Panc1 (cell line): ENCODE data around the gene EEF2K. TPM values are rescaled to one million over a fixed set of nuclear protein-coding genes. Genes with fewer than 3 reads are reported as not detected.
A peak's percentile ranks its signal among the peaks of the same experiment; 100 is the strongest.

Experiments
- ATAC-seq: fragments of 200-7000 bp; cut with Tn5 transposase; 2 replicates; pipeline ENCODE4 v1.9.1; 2020; ENCODE audit warnings: mild to moderate bottlenecking, moderate library complexity
- BruUV-seq: library from RNA; stranded (reverse); fragments of 400-500 nt; replicated peaks from 2 replicates; lab custom pipeline; 2021; lab: Mats Ljungman, UMichigan
- CTCF ChIA-PET: fragments of 300-600 bp; sonication (Branson Sonifier 250); formaldehyde crosslinking; loops from one replicate; lab custom pipeline; 2022; ENCODE audit warnings: antibody characterized with exemption; lab: Charles Lee
- POLR2A ChIA-PET: fragments of 300-600 bp; sonication (Branson Sonifier 250); formaldehyde crosslinking; loops from one replicate; lab custom pipeline; 2022; ENCODE audit warnings: antibody characterized with exemption; lab: Charles Lee
- DNase-seq: peaks from one replicate; pipeline ENCODE4 v3.0.0-alpha.2; 2010; ENCODE audit warnings: low read depth, low spot score
- H3K27ac ChIP-seq: 2 replicates; pipeline ENCODE4 v1.5.1; 2011; ENCODE audit warnings: mild to moderate bottlenecking, low read length, inconsistent platforms
- H3K27me3 ChIP-seq: fragments of 200-500 bp; sonication (Bioruptor generic); 2 replicates; pipeline ENCODE4 v1.6.0; 2014; ENCODE audit warnings: low read length, inconsistent platforms; ENCODE audit not compliant: control insufficient read depth, insufficient read depth
- H3K36me3 ChIP-seq: fragments of 200-500 bp; sonication (Bioruptor generic); 2 replicates; pipeline ENCODE4 v1.5.1; 2014; ENCODE audit warnings: inconsistent platforms, mild to moderate bottlenecking, low read length, moderate library complexity; ENCODE audit not compliant: control insufficient read depth, insufficient read depth
- H3K4me1 ChIP-seq: 2 replicates; pipeline ENCODE4 v1.5.1; 2011; ENCODE audit warnings: inconsistent platforms, mild to moderate bottlenecking, low read length, moderate library complexity; ENCODE audit not compliant: control insufficient read depth, insufficient read depth
- H3K4me3 ChIP-seq, 2 experiments: 2 replicates each; pipeline ENCODE4 v1.5.1; 2011 to 2012; ENCODE audit warnings: low read depth in 2 of 2, low read length in 2 of 2, mild to moderate bottlenecking in 2 of 2, inconsistent platforms in 1 of 2, moderate library complexity in 1 of 2
- H3K9me3 ChIP-seq: fragments of 200-500 bp; sonication (Bioruptor generic); 2 replicates; pipeline ENCODE4 v1.5.1; 2014; ENCODE audit warnings: low read depth, mild to moderate bottlenecking, inconsistent platforms, low read length, moderate library complexity; ENCODE audit not compliant: control insufficient read depth, insufficient read depth
- POLR2AphosphoS5 ChIP-seq: IDR thresholded peaks from 2 replicates; pipeline ENCODE4 v1.6.1; 2012; ENCODE audit warnings: mild to moderate bottlenecking, low read depth, low read length, moderate library complexity
- SIN3A ChIP-seq: IDR thresholded peaks from 2 replicates; pipeline ENCODE4 v1.6.1; 2012; ENCODE audit warnings: low read depth, mild to moderate bottlenecking, low read length, moderate library complexity, borderline replicate concordance; ENCODE audit not compliant: insufficient read depth
- TCF7L2 ChIP-seq: IDR thresholded peaks from 2 replicates; pipeline ENCODE4 v1.6.1; 2011; ENCODE audit warnings: mild to moderate bottlenecking, low read depth, low read length, inconsistent platforms
- in situ Hi-C: cut with HindIII; loops from 2 replicates; pipeline ENCODE4 v1.10.0; 2016; ENCODE audit warnings: low sequenced_read_pairs, low pct_unique_long_range_greater_than_20kb
- intact Hi-C: fragments of 100-400 bp; cut with micrococcal nuclease; formaldehyde crosslinking; loops from one replicate; pipeline ENCODE4 v1.10.0; 2022; ENCODE audit not compliant: unreplicated experiment
- total RNA-seq: library from RNA; stranded (reverse); gene quantifications from one replicate; pipeline ENCODE4 v1.2.1, GENCODE V29; 2021; ENCODE audit not compliant: unreplicated experiment
- TF ChIP-seq, protein P1 (sequence below): fragments of 450-650 bp; IDR thresholded peaks from 2 replicates; pipeline ENCODE4 v1.5.1; 2017; ENCODE audit warnings: mild to moderate bottlenecking
- TF ChIP-seq, protein P2 (sequence below), 2 experiments: IDR thresholded peaks; 2 replicates each; pipeline ENCODE4 v1.6.1; 2011 to 2012; ENCODE audit warnings: low read depth in 2 of 2, control low read depth in 1 of 2, low read length in 1 of 2, mild to moderate bottlenecking in 1 of 2, moderate library complexity in 1 of 2; ENCODE audit not compliant: insufficient read depth in 1 of 2

EEF2K gene
- total RNA-seq, 1 experiment from 2014 or later = 15.0 TPM

DNA sequence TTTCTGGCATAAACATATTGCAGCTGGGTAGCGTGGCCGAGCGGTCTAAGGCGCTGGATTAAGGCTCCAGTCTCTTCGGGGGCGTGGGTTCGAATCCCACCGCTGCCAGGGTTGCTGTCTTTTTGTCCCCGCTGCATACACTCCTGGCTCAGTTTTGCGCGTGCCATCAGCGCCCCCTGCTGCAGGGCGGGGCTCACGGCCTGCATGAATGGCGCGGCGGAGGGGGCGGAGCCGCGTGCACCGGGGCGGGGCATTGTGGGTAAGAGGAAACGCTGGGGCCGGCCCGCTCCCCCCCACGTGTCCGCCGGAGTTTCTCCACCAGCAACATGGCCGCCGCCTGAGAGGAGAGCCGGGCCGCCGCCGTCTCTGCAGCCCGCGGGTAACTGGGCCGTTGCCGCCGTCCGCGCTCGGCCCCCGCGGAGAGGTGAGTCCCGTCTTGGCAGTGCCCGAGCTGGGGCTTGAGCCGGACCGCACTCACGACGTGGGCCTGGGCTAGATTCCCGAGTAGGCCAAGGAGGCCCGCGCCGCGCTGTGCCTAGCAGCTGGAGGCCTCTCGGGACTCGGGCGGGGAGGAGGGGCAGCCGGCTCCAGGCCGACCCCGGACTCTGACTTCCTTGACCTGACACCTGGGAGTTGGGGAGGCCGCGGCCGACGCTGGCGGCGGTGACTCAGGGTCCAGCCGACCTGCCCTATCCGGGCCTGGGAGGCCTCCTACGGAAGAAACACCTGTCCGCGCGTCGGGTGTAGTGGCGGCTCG is 91.2 kb downstream of the EEF2K start, which contains the start of gene POLR3E:
Gene POLR3E (plus strand): TSS at position 296 of the 757 bp plus-strand sequence. CDS start 5,560 bp downstream, outside the sequence.
- H3K4me3 ChIP-seq = peak within 1 kb of the TSS; percentile 87 to 92
- in situ Hi-C loops = no loop called here
- ChIA-PET CTCF (interaction anchor here (0.7 to 1.4 kb wide), 2 partner anchors 89 to 109 kb away, joined by 3 read pairs; no protein-coding TSS in a partner anchor), POLR2A (no interaction called here)
- H3K4me1 ChIP-seq = peaks cover 3% of the 10 kb centered on the region; the same call in 1 of the 2 replicates
- no peaks in the 10 kb centered on the region for H3K36me3 ChIP-seq
- BruUV-seq = no TSS peak
- peak within 1 kb of the TSS; percentile 76 for H3K27ac ChIP-seq
- DNase-seq (peak; percentile 94), ATAC-seq (peak; percentile 90)
- intact Hi-C loops = loop anchor here (5.0 kb wide), 1 partner anchor 100 kb away; no protein-coding TSS in a partner anchor
- no peaks in the 10 kb centered on the region for H3K27me3 ChIP-seq
- peak; percentile 55; the same call in 1 of the 2 replicates for TF ChIP-seq TCF7L2
- peak; percentile 81; the same call in 1 of the 2 replicates for TF ChIP-seq SIN3A
- TF ChIP-seq, protein P1, sequence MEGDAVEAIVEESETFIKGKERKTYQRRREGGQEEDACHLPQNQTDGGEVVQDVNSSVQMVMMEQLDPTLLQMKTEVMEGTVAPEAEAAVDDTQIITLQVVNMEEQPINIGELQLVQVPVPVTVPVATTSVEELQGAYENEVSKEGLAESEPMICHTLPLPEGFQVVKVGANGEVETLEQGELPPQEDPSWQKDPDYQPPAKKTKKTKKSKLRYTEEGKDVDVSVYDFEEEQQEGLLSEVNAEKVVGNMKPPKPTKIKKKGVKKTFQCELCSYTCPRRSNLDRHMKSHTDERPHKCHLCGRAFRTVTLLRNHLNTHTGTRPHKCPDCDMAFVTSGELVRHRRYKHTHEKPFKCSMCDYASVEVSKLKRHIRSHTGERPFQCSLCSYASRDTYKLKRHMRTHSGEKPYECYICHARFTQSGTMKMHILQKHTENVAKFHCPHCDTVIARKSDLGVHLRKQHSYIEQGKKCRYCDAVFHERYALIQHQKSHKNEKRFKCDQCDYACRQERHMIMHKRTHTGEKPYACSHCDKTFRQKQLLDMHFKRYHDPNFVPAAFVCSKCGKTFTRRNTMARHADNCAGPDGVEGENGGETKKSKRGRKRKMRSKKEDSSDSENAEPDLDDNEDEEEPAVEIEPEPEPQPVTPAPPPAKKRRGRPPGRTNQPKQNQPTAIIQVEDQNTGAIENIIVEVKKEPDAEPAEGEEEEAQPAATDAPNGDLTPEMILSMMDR = peak; percentile 94
- TF ChIP-seq, protein P2, sequence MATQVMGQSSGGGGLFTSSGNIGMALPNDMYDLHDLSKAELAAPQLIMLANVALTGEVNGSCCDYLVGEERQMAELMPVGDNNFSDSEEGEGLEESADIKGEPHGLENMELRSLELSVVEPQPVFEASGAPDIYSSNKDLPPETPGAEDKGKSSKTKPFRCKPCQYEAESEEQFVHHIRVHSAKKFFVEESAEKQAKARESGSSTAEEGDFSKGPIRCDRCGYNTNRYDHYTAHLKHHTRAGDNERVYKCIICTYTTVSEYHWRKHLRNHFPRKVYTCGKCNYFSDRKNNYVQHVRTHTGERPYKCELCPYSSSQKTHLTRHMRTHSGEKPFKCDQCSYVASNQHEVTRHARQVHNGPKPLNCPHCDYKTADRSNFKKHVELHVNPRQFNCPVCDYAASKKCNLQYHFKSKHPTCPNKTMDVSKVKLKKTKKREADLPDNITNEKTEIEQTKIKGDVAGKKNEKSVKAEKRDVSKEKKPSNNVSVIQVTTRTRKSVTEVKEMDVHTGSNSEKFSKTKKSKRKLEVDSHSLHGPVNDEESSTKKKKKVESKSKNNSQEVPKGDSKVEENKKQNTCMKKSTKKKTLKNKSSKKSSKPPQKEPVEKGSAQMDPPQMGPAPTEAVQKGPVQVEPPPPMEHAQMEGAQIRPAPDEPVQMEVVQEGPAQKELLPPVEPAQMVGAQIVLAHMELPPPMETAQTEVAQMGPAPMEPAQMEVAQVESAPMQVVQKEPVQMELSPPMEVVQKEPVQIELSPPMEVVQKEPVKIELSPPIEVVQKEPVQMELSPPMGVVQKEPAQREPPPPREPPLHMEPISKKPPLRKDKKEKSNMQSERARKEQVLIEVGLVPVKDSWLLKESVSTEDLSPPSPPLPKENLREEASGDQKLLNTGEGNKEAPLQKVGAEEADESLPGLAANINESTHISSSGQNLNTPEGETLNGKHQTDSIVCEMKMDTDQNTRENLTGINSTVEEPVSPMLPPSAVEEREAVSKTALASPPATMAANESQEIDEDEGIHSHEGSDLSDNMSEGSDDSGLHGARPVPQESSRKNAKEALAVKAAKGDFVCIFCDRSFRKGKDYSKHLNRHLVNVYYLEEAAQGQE (IDR thresholded peaks at IDR 0.05; ENCODE audit: insufficient read depth in 1 of 2, low read depth in 2 of 2, low read length in 1 of 2) = 0 out of 4 replicates have a peak, but pooled peaks of 1 of the 2 experiments have one; percentile 62
- TF ChIP-seq POLR2AphosphoS5 = peak; percentile 81
- no peaks in the 10 kb centered on the region for H3K9me3 ChIP-seq

DNA sequence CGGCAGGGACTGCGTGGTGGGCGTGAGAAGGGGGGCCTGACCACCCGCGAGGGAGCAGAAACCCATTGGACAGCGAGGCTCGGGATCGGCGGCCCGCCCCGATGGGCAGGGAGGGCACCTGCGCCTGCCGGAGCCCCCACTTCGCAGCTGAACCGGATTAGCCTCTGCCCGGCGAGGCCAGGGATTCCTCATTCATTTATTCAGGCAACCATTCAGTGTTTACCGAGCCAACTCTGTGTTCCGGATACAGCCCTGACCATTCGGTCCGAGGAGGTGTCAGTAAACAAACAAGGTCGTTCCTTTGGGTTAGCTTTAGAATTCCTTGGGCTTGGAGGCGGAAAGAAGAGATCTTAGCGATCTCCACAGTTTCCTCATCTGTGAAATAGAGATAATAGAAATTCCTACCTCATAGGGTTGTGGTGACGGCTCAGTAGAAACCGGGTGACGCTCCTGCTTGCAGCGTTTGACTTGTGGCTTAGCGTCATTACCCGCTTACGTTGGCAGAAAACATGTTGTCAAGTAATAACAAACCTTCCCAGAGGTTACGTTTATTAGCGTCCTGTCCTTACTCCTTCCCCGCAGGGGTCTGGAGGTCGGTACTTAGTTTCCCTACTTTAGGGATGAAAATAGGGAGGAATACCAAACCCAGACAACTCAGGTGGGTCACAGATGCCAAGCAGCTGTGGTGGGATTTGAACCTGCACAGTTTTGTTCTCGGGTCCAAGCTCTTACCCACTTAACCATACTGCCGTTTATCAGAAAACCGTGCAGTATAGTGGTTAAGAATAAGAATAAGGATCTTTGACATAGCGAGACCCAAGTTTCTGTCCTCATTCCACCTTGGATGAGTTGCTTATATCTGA is 92.0 kb downstream of the EEF2K start:
- peak overlapping the region; percentile 81 to 87 for H3K4me3 ChIP-seq
- CTCF ChIA-PET = interaction anchor here (0.7 to 1.4 kb wide), 2 partner anchors 90 to 110 kb away, joined by 3 read pairs; no protein-coding TSS in a partner anchor
- in situ Hi-C loops (no loop called here), intact Hi-C loops (loop anchor here (5.0 kb wide), 1 partner anchor 101 kb away; no protein-coding TSS in a partner anchor)
- no TSS peak for BruUV-seq
- H3K36me3 ChIP-seq = no peaks in the 10 kb centered on the region
- H3K27me3 ChIP-seq = no peaks in the 10 kb centered on the region
- TF ChIP-seq, protein P1 = no peak
- TF ChIP-seq, protein P2 (IDR thresholded peaks at IDR 0.05; ENCODE audit: insufficient read depth in 1 of 2, low read depth in 2 of 2, low read length in 1 of 2) = no peak
- TF ChIP-seq SIN3A (peak; percentile 78), POLR2AphosphoS5 (peak; percentile 99), TCF7L2 (peak; percentile 38; the same call in 1 of the 2 replicates)
- POLR2A ChIA-PET = no interaction called here
- peak overlapping the region; percentile 76 for H3K27ac ChIP-seq
- peaks cover 3% of the 10 kb centered on the region; the same call in 1 of the 2 replicates for H3K4me1 ChIP-seq
- DNase-seq = peak; percentile 97
- peak; percentile 71 for ATAC-seq
- no peaks in the 10 kb centered on the region for H3K9me3 ChIP-seq
